DMS53 (cell line): Measurements from ENCODE around the gene VAC14.
"Not testable (repeated sequence)": the region's sequence is repeated elsewhere in the genome, so short reads cannot be mapped to it uniquely, and the experiment has no call there.

Source experiments
- DNase-seq: peaks from one replicate; lab custom pipeline; 2025; lab: John Stamatoyannopoulos, UW

The VAC14 gene

GRCh38 chr16:70743791-70744190, 57.2 kb downstream of the VAC14 start:
- no peak for DNase-seq

- DNase-seq, result not testable (repeated sequence)
Measured at GRCh38 chr16:70742967-70743366, 58.0 kb downstream of the VAC14 start.

- DNase-seq, result no peak
Measured at GRCh38 chr16:70741783-70742125, 59.2 kb downstream of the VAC14 start.

- DNase-seq, result no peak
Measured at GRCh38 chr16:70740914-70741782, 59.8 kb downstream of the VAC14 start.

- no peak for DNase-seq
Measured at GRCh38 chr16:70740174-70740913, 60.6 kb downstream of the VAC14 start.

GRCh38 chr16:70739389-70739788, 61.6 kb downstream of the VAC14 start:
- no peak for DNase-seq

GRCh38 chr16:70738083-70738977, 62.6 kb downstream of the VAC14 start:
- DNase-seq, result peak; percentile 58

GRCh38 chr16:70737377-70738082, 63.4 kb downstream of the VAC14 start:
- no peak for DNase-seq

GRCh38 chr16:70736465-70737376, 64.2 kb downstream of the VAC14 start:
- DNase-seq, result no peak

GRCh38 chr16:70735141-70735979, 65.6 kb downstream of the VAC14 start:
- DNase-seq, result no peak

GRCh38 chr16:70734522-70735095, 66.3 kb downstream of the VAC14 start:
- no peak for DNase-seq

- no peak for DNase-seq
Measured at GRCh38 chr16:70730944-70731343, 70.0 kb downstream of the VAC14 start.

GRCh38 chr16:70730031-70730430, 70.9 kb downstream of the VAC14 start:
- DNase-seq, result no peak

- no peak for DNase-seq
Measured at GRCh38 chr16:70729292-70729691, 71.7 kb downstream of the VAC14 start.

GRCh38 chr16:70728150-70728549, 72.8 kb downstream of the VAC14 start:
- no peak for DNase-seq

- no peak for DNase-seq
Measured at GRCh38 chr16:70726892-70727361, 74.0 kb downstream of the VAC14 start.

- no peak for DNase-seq
Measured at GRCh38 chr16:70725912-70726828, 74.8 kb downstream of the VAC14 start.
